Right atrium auricular region (tissue), 2 donors: ENCODE measurements around the gene MTOR. TPM values are rescaled to one million over a fixed set of nuclear protein-coding genes. Genes with fewer than 3 reads are reported as not detected.

ENCODE experiments used
- DNase-seq: peaks from one replicate; pipeline ENCODE4 v3.0.0-alpha.2; 2019; ENCODE audit warnings: low spot score
- H3K27ac ChIP-seq, 2 donors: fragments of 200-600 bp; sonication (generic); 1 replicate in 1 of 2; 2 replicates in 1 of 2; pipeline ENCODE4 v1.5.1; 2016 to 2019
- H3K27me3 ChIP-seq, 2 donors: fragments of 200-600 bp; sonication (generic); one replicate each; pipeline versions ENCODE4 v1.5.1 to v1.6.0; 2017 to 2019
- H3K36me3 ChIP-seq: fragments of 200-600 bp; sonication (generic); one replicate; pipeline ENCODE4 v1.5.1; 2016
- H3K4me1 ChIP-seq, 2 donors: fragments of 200-600 bp; sonication (generic); one replicate each; pipeline versions ENCODE4 v1.5.1 to v1.6.0; 2017 to 2019
- H3K4me3 ChIP-seq, 2 donors: fragments of 200-600 bp; sonication (generic); 1 replicate in 1 of 2; 2 replicates in 1 of 2; pipeline ENCODE4 v1.5.1; 2017 to 2019; ENCODE audit warnings: mild to moderate bottlenecking in 1 of 2, moderate library complexity in 1 of 2
- H3K9me3 ChIP-seq, 2 donors: fragments of 200-600 bp; sonication (generic); one replicate each; pipeline ENCODE4 v1.5.1; 2019
- total RNA-seq, 2 donors: library from RNA; depleted of rRNA; stranded (reverse); fragments of >200 nt; gene quantifications; one replicate each; pipeline ENCODE4 v1.1.0, GENCODE V29; 2016
- TF ChIP-seq, protein P1 (sequence below), 2 donors: fragments of 200-600 bp; sonication (generic); IDR thresholded peaks; one replicate each; pipeline ENCODE4 v1.5.1; 2019; ENCODE audit warnings: antibody characterized with exemption in 2 of 2

MTOR gene
- total RNA-seq, 2 donors from 2014 or later: 28.1 to 36.0 TPM

DNA sequence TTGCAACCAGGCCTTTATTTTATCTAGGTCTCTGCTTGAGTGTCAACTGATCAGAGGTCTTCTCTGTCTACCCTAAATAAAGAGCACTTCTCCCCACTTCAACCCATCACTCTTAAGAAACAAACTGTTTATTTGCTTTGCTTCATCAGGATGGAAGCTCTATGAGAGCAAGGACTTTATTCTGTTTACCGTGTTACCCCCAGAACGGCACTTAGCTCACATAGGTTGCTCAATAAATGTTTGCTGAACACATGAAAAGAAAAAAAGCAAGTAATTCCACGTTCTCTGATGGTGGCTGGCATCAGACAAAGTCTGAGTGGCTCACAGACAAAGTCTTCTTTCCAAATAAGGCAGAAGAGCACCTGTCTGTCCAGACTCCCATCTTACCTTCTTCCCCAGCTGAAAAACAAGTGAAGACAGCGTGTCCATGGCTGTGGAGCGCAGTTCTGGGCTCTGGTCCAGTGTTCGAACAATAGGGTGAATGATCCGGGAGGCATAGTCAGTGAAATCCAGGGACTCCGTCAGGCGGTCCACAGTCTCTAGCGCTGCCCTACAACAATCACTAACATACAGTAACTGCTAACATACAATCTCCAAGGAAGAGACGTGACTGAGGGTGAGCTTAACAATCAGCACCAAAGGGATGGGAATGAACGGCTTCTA, 50.3 kb downstream of the MTOR start:
- TF ChIP-seq, protein P1, sequence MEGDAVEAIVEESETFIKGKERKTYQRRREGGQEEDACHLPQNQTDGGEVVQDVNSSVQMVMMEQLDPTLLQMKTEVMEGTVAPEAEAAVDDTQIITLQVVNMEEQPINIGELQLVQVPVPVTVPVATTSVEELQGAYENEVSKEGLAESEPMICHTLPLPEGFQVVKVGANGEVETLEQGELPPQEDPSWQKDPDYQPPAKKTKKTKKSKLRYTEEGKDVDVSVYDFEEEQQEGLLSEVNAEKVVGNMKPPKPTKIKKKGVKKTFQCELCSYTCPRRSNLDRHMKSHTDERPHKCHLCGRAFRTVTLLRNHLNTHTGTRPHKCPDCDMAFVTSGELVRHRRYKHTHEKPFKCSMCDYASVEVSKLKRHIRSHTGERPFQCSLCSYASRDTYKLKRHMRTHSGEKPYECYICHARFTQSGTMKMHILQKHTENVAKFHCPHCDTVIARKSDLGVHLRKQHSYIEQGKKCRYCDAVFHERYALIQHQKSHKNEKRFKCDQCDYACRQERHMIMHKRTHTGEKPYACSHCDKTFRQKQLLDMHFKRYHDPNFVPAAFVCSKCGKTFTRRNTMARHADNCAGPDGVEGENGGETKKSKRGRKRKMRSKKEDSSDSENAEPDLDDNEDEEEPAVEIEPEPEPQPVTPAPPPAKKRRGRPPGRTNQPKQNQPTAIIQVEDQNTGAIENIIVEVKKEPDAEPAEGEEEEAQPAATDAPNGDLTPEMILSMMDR (IDR thresholded peaks at IDR 0.05): no peak
- Histone ChIP-seq H3K27ac (no peak overlapping the region), H3K9me3 (no peaks in the 10 kb centered on the region), H3K4me1 (no peaks in the 10 kb centered on the region), H3K4me3 (no peak overlapping the region), H3K36me3 (peaks cover 95% of the 10 kb centered on the region), H3K27me3 (no peaks in the 10 kb centered on the region)
- no peak for DNase-seq

DNA sequence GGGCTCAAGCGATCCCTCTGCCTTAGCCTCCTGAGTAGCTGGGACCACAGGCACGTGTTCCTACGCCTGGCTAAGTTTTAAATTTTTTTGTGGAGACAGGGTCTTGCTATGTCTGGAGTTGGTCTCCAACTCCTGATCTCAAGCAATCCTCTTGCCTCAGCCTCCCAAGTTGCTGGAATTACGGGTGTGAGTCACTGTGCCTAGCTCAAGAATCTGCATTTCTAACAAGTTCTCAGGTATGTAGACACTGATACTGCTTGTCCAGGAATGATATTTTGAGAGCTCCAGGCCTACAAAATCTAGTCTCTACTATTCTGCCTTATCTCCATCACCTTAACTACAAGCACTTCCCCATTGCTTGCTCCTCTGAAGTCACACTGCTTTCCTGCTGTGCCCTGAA, 50.9 kb downstream of the MTOR start:
- TF ChIP-seq, protein P1 (IDR thresholded peaks at IDR 0.05): no peak
- Histone ChIP-seq H3K4me1 (no peaks in the 10 kb centered on the region), H3K27ac (no peak overlapping the region), H3K36me3 (peaks cover 95% of the 10 kb centered on the region), H3K27me3 (no peaks in the 10 kb centered on the region), H3K4me3 (no peak overlapping the region), H3K9me3 (no peaks in the 10 kb centered on the region)
- DNase-seq: no peak

DNA sequence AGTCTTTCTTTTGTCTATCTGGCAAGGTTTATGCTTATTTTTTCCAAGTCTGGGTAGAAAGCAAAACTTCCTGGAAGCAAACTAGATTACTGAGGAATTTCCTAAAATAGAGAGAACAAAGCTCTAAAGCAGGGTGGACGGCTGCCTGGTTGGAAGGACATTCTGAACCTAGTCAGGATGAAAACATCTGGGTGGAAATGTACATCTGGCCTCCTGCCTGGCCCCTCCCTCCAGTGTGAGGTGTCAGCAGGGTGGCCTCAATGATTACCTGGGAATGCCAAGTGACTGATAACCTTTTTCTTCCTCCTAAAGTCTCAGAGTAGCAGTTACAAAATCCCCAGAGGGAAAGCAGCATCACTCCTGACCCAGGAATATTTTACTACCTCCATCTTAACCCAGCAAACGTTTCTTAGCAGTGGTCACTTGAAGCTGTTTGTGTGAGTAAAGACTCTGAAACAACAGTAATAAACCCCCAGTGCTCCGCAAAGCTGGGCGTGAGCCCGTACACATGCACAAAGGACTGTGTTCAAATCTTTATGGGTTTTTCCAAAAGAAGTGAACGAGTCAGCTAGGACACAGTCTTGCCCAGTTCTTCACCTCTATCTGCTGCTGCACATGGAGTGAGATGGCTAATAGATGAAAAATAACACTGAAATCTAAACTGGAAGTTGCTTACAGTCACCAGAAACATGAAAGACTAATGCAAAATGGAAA, 54.3 kb downstream of the MTOR start:
- Histone ChIP-seq H3K36me3 (peaks cover 89% of the 10 kb centered on the region), H3K27me3 (no peaks in the 10 kb centered on the region), H3K9me3 (no peaks in the 10 kb centered on the region), H3K4me1 (no peaks in the 10 kb centered on the region), H3K27ac (peak overlapping the region in 1 of 2 donors; percentile 22), H3K4me3 (no peak overlapping the region)
- TF ChIP-seq, protein P1 (IDR thresholded peaks at IDR 0.05): no peak
- no peak for DNase-seq

DNA sequence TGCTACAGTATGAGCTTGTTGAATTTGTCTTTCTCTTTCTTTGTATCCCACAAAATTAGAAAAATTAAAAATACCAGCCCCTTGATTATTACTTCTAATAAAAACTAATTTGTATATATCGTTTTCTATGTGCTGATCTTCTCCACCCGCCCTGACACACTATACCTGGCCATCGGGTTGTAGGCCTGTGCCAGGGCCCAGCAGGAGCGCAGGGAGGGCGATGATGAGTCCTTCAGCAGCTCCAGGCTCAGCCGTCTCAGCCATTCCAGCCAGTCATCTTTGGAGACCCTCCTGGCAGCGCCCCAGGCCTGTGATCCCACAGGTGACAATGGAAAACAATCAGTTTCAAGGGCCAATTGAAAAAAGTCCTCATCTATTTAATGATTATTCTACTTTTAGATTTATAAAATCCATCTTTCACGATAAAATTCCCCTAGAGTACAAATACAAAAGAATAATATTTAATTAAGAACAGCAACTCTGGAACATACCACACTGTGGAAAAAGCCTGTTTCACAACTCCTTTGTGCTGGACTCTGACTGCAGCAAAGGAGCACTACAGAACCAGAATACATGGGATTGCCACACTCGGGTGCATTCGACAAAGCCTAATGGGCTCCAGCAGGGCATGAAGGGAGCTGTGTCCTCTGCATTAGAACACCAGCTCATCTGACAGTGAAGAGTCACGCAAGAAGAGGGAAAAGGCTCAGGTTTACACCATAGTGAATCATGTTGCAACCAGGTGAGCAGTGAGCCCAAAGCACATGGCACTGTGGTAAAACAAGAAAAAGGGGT, 57.8 kb downstream of the MTOR start:
- Histone ChIP-seq H3K27ac (no peak overlapping the region), H3K36me3 (peaks cover 65% of the 10 kb centered on the region), H3K4me1 (no peaks in the 10 kb centered on the region), H3K4me3 (no peak overlapping the region), H3K9me3 (no peaks in the 10 kb centered on the region), H3K27me3 (no peaks in the 10 kb centered on the region)
- TF ChIP-seq, protein P1 (IDR thresholded peaks at IDR 0.05): no peak
- DNase-seq: no peak

DNA sequence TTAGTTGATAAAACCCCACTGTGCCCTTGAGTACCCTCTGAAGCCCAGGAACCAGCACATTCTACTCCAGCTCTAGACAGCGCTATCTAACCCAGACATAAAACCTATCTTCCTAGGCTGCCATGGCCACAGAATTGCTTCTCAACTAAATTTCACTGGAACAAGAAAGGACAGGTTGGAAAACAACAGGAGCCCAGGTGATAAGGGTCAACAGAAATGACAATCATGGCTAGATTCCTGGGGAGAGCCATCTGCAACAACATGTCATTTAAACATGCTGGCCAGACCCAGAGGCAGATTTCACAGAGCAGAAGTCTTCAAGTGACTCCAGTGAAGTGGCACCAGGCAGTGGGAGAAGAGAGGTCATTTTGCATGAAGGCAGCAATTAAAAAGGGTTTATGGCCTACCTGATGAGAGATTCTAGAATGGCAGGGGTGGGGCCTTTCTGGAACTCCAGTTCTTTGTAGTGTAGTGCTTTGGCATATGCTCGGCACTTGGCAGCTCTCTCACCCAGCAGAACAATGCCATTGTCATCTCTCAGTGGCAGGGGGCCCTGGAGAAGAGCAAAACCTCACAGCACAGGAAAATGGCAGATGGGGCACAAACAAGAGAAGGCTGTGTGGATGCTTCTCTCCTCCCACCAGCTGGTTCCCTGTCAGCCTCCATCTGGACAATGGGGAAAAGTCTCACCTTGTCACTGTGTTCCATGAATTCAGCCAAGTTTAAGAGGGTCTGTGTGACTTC, 63.3 kb downstream of the MTOR start:
- no peaks in the 10 kb centered on the region for H3K9me3 ChIP-seq
- H3K4me1 ChIP-seq: no peaks in the 10 kb centered on the region
- TF ChIP-seq, protein P1 (IDR thresholded peaks at IDR 0.05): no peak
- no peak overlapping the region for H3K27ac ChIP-seq
- H3K27me3 ChIP-seq: no peaks in the 10 kb centered on the region
- no peak for DNase-seq
- peaks cover 60% of the 10 kb centered on the region for H3K36me3 ChIP-seq
- no peak overlapping the region for H3K4me3 ChIP-seq
